PC-3 (cell line): ENCODE data around the gene DNAH7. TPM values are rescaled to one million over a fixed set of nuclear protein-coding genes. Genes with fewer than 3 reads are reported as not detected.

Source experiments
- ATAC-seq: fragments of 200-7000 bp; cut with Tn5 transposase; 2 replicates; pipeline ENCODE4 v1.9.1; 2020; ENCODE audit warnings: mild to moderate bottlenecking, moderate library complexity
- BruUV-seq: library from RNA; stranded (reverse); fragments of 400-500 nt; replicated peaks from 2 replicates; lab custom pipeline; 2021; lab: Mats Ljungman, UMichigan
- CTCF ChIA-PET: fragments of 300-600 bp; sonication (Branson Sonifier 250); formaldehyde crosslinking; loops from one replicate; lab custom pipeline; 2022; ENCODE audit warnings: antibody characterized with exemption; lab: Charles Lee
- POLR2A ChIA-PET: fragments of 300-600 bp; sonication (Branson Sonifier 250); formaldehyde crosslinking; loops from one replicate; lab custom pipeline; 2022; ENCODE audit warnings: antibody characterized with exemption; ENCODE audit not compliant: unreplicated experiment; lab: Charles Lee
- DNase-seq: peaks from one replicate; pipeline ENCODE4 v3.0.0-alpha.2; 2015
- H2AFZ ChIP-seq: fragments of 300-600 bp; sonication (generic); 2 replicates; pipeline ENCODE4 v1.6.0; 2016; ENCODE audit warnings: antibody characterized with exemption, low read length
- H3F3A ChIP-seq: fragments of 300-600 bp; sonication (generic); one replicate; pipeline ENCODE4 v1.6.0; 2017; ENCODE audit warnings: antibody characterized with exemption, low read length, control low read depth, mild to moderate bottlenecking; ENCODE audit not compliant: unreplicated experiment
- H3K27ac ChIP-seq: fragments of 300-600 bp; sonication (generic); 2 replicates; pipeline ENCODE4 v1.5.1; 2016; ENCODE audit warnings: mild to moderate bottlenecking, low read length
- H3K27me3 ChIP-seq: fragments of 300-600 bp; sonication (generic); 2 replicates; pipeline ENCODE4 v1.6.1; 2016; ENCODE audit warnings: low read length, mixed read lengths
- H3K36me3 ChIP-seq: fragments of 300-600 bp; sonication (generic); 2 replicates; pipeline ENCODE4 v1.6.1; 2016; ENCODE audit warnings: low read depth, mixed run types, low read length, mixed read lengths
- H3K4me1 ChIP-seq: fragments of 300-600 bp; sonication (generic); 2 replicates; pipeline ENCODE4 v1.5.1; 2016; ENCODE audit warnings: low read length; ENCODE audit not compliant: insufficient read depth
- H3K4me2 ChIP-seq: fragments of 300-600 bp; sonication (generic); 2 replicates; pipeline ENCODE4 v1.6.0; 2016; ENCODE audit warnings: low read length
- H3K4me3 ChIP-seq: fragments of 300-600 bp; sonication (generic); 2 replicates; pipeline ENCODE4 v1.5.1; 2016; ENCODE audit warnings: mild to moderate bottlenecking, low read length, mixed read lengths
- H3K79me2 ChIP-seq: fragments of 300-600 bp; sonication (generic); 2 replicates; pipeline ENCODE4 v1.6.1; 2017; ENCODE audit warnings: low read length, mixed read lengths
- H3K9ac ChIP-seq: fragments of 300-600 bp; sonication (generic); 2 replicates; pipeline ENCODE4 v1.6.0; 2016; ENCODE audit warnings: mild to moderate bottlenecking, low read length
- H3K9me2 ChIP-seq: fragments of 300-600 bp; sonication (generic); replicated peaks from 2 replicates; pipeline ENCODE4 v1.6.1; 2016; ENCODE audit warnings: mixed run types, low read length, mixed read lengths
- H3K9me3 ChIP-seq: fragments of 300-600 bp; sonication (generic); 2 replicates; pipeline ENCODE4 v1.6.1; 2016; ENCODE audit warnings: low read length, mixed read lengths
- H4K20me1 ChIP-seq: fragments of 300-600 bp; sonication (generic); 2 replicates; pipeline ENCODE4 v1.6.1; 2016; ENCODE audit warnings: low read length, mixed read lengths
- CTCF ChIP-seq: fragments of 300-600 bp; sonication (generic); conservative IDR thresholded peaks from 2 replicates; pipeline ENCODE4 v1.5.1; 2017; ENCODE audit warnings: antibody characterized with exemption, low read depth, mild to moderate bottlenecking, low read length
- EZH2 ChIP-seq: fragments of 300-600 bp; sonication (generic); IDR thresholded peaks from one replicate; pipeline ENCODE4 v1.6.1; 2017; ENCODE audit warnings: antibody characterized with exemption, mild to moderate bottlenecking, low read length; ENCODE audit not compliant: unreplicated experiment
- EZH2phosphoT487 ChIP-seq: fragments of 300-600 bp; sonication (generic); IDR thresholded peaks from 2 replicates; pipeline ENCODE4 v1.6.1; 2018; ENCODE audit warnings: mild to moderate bottlenecking, antibody characterized with exemption, low read length, borderline replicate concordance
- intact Hi-C: fragments of 100-400 bp; cut with micrococcal nuclease; formaldehyde crosslinking; loops from 2 replicates; pipeline ENCODE4 v1.9.0; 2023
- total RNA-seq: library from RNA; depleted of rRNA; stranded (reverse); fragments of >200 nt; gene quantifications from 2 replicates; pipeline ENCODE4 v1.2.3, GENCODE V29; 2014

Gene DNAH7
- total RNA-seq, 1 experiment from 2014 or later: 1.9 TPM

GRCh38 chr2:196086517-196087368, 18.1 kb upstream of the DNAH7 start:
- POLR2A ChIA-PET: no interaction called here
- Histone ChIP-seq H3K9ac (no peak overlapping the region), H3K79me2 (no peaks in the 10 kb centered on the region), H3K9me3 (no peaks in the 10 kb centered on the region), H3K27ac (no peak overlapping the region), H3K36me3 (no peaks in the 10 kb centered on the region; the same call in 1 of the 2 replicates), H4K20me1 (no peaks in the 10 kb centered on the region), H3F3A (no peaks in the 10 kb centered on the region), H3K4me1 (no peaks in the 10 kb centered on the region), H2AFZ (no peak overlapping the region), H3K27me3 (no peaks in the 10 kb centered on the region), H3K4me2 (no peak overlapping the region), H3K4me3 (no peak overlapping the region), H3K9me2 (no peaks in the 10 kb centered on the region)
- TF ChIP-seq CTCF (no peak), EZH2phosphoT487 (no peak), EZH2 (no peak)
- BruUV-seq: no TSS peak
- DNase-seq (no peak), ATAC-seq (no peak)
- CTCF ChIA-PET: no interaction called here
- intact Hi-C loops: no loop called here

DNA sequence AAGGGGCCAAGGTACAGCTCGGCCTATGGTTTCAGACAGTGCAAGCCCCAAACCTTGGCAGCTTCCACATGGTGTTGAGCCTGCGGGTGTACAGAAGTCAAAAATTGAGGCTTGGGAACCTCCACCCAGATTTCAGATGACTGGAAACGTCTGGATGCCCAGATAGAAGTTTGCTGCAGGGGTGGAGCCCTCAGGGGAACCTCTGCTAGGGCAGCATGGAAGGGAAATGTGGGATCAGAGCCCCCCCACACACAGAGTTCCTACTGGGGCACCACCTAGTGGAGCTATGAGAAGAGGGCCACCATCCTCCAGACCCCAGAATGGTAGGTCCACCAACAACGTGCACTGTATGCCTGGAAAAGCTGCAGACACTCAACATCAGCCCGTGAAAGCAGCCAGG, 15.0 kb upstream of the DNAH7 start:
- Histone ChIP-seq H3K4me3 (no peak overlapping the region), H3K9ac (no peak overlapping the region), H3K9me3 (no peaks in the 10 kb centered on the region), H3K27ac (no peak overlapping the region), H2AFZ (no peak overlapping the region), H3K4me1 (peaks cover 15% of the 10 kb centered on the region), H3K36me3 (no peaks in the 10 kb centered on the region; the same call in 1 of the 2 replicates), H3K79me2 (no peaks in the 10 kb centered on the region), H3K9me2 (no peaks in the 10 kb centered on the region), H3F3A (no peaks in the 10 kb centered on the region), H3K4me2 (no peak overlapping the region), H3K27me3 (no peaks in the 10 kb centered on the region), H4K20me1 (no peaks in the 10 kb centered on the region)
- intact Hi-C loops: no loop called here
- TF ChIP-seq CTCF (no peak), EZH2 (no peak), EZH2phosphoT487 (no peak)
- no TSS peak for BruUV-seq
- CTCF ChIA-PET: no interaction called here
- POLR2A ChIA-PET: no interaction called here
- DNase-seq: no peak
- ATAC-seq: no peak

DNA sequence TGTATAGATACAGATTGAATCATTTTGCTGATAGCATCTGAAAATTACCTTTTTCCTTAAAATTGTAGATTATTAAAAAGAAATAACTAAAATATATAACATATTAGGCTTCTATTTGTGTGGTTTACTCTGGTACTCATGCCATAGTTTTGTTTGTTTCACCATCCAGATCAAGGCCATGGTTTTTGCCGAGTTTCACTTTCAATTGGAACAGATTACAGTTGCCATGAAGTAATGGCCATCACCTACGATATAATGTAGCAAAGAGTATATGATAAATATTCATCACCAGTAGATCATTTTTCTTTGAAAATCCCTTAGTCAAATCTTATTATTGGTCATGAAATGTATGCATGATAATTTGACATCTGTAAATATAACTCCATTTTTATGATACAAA, 11.9 kb upstream of the DNAH7 start:
- Histone ChIP-seq H3K9me3 (no peaks in the 10 kb centered on the region), H3K79me2 (no peaks in the 10 kb centered on the region), H3K9ac (no peak overlapping the region), H4K20me1 (no peaks in the 10 kb centered on the region), H3K4me3 (no peak overlapping the region), H3K27ac (no peak overlapping the region), H2AFZ (no peak overlapping the region), H3K36me3 (no peaks in the 10 kb centered on the region; the same call in 1 of the 2 replicates), H3K27me3 (no peaks in the 10 kb centered on the region), H3F3A (no peaks in the 10 kb centered on the region), H3K9me2 (no peaks in the 10 kb centered on the region), H3K4me1 (peaks cover 22% of the 10 kb centered on the region), H3K4me2 (no peak overlapping the region)
- POLR2A ChIA-PET: no interaction called here
- TF ChIP-seq EZH2 (no peak), EZH2phosphoT487 (no peak), CTCF (no peak)
- CTCF ChIA-PET: no interaction called here
- no TSS peak for BruUV-seq
- no peak for ATAC-seq
- DNase-seq: no peak
- intact Hi-C loops: no loop called here
